Astrocyte (in vitro differentiated cells and primary cell): ENCODE data around the gene NPAS3. TPM values are rescaled to one million over a fixed set of nuclear protein-coding genes. Genes with fewer than 3 reads are reported as not detected.

Experiments used
- DNase-seq: peaks from one replicate; pipeline ENCODE4 v3.0.0-alpha.2; 2010; ENCODE audit warnings: low read depth
- FAIRE-seq: peaks from 2 replicates; lab custom pipeline; 2011; peaks lifted over from hg19 to GRCh38; lab: Jason Lieb, UNC
- H2AFZ ChIP-seq: 2 replicates; pipeline ENCODE4 v1.6.0; 2012; ENCODE audit warnings: low read depth, low read length, inconsistent platforms
- H3K27ac ChIP-seq: 2 replicates; pipeline ENCODE4 v1.5.1; 2011; ENCODE audit warnings: low read depth, low read length, inconsistent platforms
- H3K27me3 ChIP-seq: 2 replicates; pipeline ENCODE4 v1.6.0; 2011; ENCODE audit warnings: low read length, inconsistent platforms; ENCODE audit not compliant: insufficient read depth
- H3K36me3 ChIP-seq: 2 replicates; pipeline ENCODE4 v1.5.1; 2011; ENCODE audit warnings: low read length, inconsistent platforms; ENCODE audit not compliant: insufficient read depth
- H3K4me1 ChIP-seq: 2 replicates; pipeline ENCODE4 v1.5.1; 2011; ENCODE audit warnings: low read length, inconsistent platforms; ENCODE audit not compliant: insufficient read depth
- H3K4me2 ChIP-seq: 2 replicates; pipeline ENCODE4 v1.6.0; 2012; ENCODE audit warnings: low read length, inconsistent platforms
- H3K4me3 ChIP-seq: 2 replicates; pipeline ENCODE4 v1.5.1; 2011; ENCODE audit warnings: low read depth, mild to moderate bottlenecking, low read length, inconsistent platforms; ENCODE audit not compliant: insufficient read depth
- H3K79me2 ChIP-seq: 2 replicates; pipeline ENCODE4 v1.6.0; 2012; ENCODE audit warnings: mild to moderate bottlenecking, low read length, inconsistent platforms; ENCODE audit not compliant: insufficient read depth
- H3K9ac ChIP-seq: 2 replicates; pipeline ENCODE4 v1.6.0; 2012; ENCODE audit warnings: mild to moderate bottlenecking, low read length, inconsistent platforms
- H3K9me3 ChIP-seq: 2 replicates; pipeline ENCODE4 v1.5.1; 2012; ENCODE audit warnings: low read depth, mild to moderate bottlenecking, low read length, inconsistent platforms; ENCODE audit not compliant: insufficient read depth
- H4K20me1 ChIP-seq: 2 replicates; pipeline ENCODE4 v1.6.0; 2012; ENCODE audit warnings: low read length, inconsistent platforms; ENCODE audit not compliant: insufficient read depth
- H3K27ac Mint-ChIP-seq: one replicate; pipeline ENCODE4 v1.8.0; 2021; ENCODE audit warnings: mild to moderate bottlenecking, mixed read lengths; ENCODE audit not compliant: unreplicated experiment
- H3K27me3 Mint-ChIP-seq: one replicate; pipeline ENCODE4 v1.8.0; 2021; ENCODE audit warnings: low read depth, mixed read lengths; ENCODE audit not compliant: unreplicated experiment
- H3K36me3 Mint-ChIP-seq: one replicate; pipeline ENCODE4 v1.8.0; 2021; ENCODE audit warnings: low read depth, mixed read lengths; ENCODE audit not compliant: unreplicated experiment
- H3K4me1 Mint-ChIP-seq: one replicate; pipeline ENCODE4 v1.8.0; 2021; ENCODE audit warnings: low read depth, mixed read lengths; ENCODE audit not compliant: unreplicated experiment
- H3K4me3 Mint-ChIP-seq: one replicate; pipeline ENCODE4 v1.8.0; 2021; ENCODE audit warnings: mild to moderate bottlenecking, moderate library complexity, mixed read lengths; ENCODE audit not compliant: unreplicated experiment
- H3K9me3 Mint-ChIP-seq: one replicate; pipeline ENCODE4 v1.8.0; 2021; ENCODE audit warnings: mild to moderate bottlenecking, mixed read lengths; ENCODE audit not compliant: unreplicated experiment
- EZH2 ChIP-seq: IDR thresholded peaks from 2 replicates; pipeline ENCODE4 v1.6.1; 2012; ENCODE audit warnings: mild to moderate bottlenecking, low read length, inconsistent platforms; ENCODE audit not compliant: insufficient read depth
- total RNA-seq: library from RNA; stranded (reverse); gene quantifications from 2 replicates; pipeline ENCODE4 v1.2.1, GENCODE V29; 2021
- TF ChIP-seq, protein P1 (sequence below): IDR thresholded peaks from 2 replicates; pipeline ENCODE4 v1.5.1; 2011; ENCODE audit warnings: low read depth, mild to moderate bottlenecking, inconsistent platforms, low read length, moderate library complexity; ENCODE audit not compliant: insufficient read depth

NPAS3 gene
- total RNA-seq, 1 donor from 2014 or later: 2.6 TPM

DNA sequence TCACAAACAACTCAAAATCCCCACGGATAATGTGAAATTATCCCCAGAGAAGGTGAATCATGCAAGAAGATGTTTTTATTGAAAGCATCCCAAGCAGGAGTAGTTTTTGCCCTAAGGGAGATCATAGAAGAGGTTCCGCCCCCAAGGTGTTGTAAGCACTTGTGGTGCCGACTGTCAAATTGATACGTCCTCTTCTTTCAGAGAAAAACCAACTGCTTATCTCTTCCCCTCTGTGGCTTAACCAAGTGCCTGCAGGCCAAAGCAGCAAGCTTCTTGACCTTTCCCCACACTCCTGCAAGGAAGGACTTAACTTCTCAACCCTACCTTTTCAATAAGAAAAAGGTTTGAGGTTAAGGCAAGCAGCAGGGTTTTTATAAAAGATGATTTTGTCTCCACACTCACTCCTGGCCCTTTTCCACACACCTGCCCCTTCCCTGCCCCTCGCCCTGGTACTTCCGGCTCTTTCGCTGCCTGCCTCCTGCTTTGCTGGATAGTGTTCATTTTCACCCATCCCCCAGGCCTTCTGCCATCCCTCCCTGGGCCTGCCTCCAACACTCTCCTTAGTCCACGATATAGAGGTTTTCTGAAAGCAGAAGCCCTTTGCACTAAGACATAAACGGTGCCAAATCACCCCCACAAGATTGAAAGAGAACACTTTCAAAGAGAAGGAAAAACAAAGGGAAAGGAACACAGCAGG, 897.7 kb downstream of the NPAS3 start:
- no peak overlapping the region for H3K27ac ChIP-seq
- H3K9me3 Mint-ChIP-seq: no peaks in the 10 kb centered on the region
- DNase-seq: no peak
- peak overlapping the region; percentile 21 for H3K27ac Mint-ChIP-seq
- H3K36me3 ChIP-seq: no peaks in the 10 kb centered on the region
- no peak overlapping the region for H3K4me2 ChIP-seq
- no peaks in the 10 kb centered on the region for H3K79me2 ChIP-seq
- no peaks in the 10 kb centered on the region for H4K20me1 ChIP-seq
- H3K36me3 Mint-ChIP-seq: no peaks in the 10 kb centered on the region
- H3K4me1 Mint-ChIP-seq: peaks cover 3% of the 10 kb centered on the region
- no peaks in the 10 kb centered on the region for H3K27me3 Mint-ChIP-seq
- no peak for TF ChIP-seq EZH2
- TF ChIP-seq, protein P1, sequence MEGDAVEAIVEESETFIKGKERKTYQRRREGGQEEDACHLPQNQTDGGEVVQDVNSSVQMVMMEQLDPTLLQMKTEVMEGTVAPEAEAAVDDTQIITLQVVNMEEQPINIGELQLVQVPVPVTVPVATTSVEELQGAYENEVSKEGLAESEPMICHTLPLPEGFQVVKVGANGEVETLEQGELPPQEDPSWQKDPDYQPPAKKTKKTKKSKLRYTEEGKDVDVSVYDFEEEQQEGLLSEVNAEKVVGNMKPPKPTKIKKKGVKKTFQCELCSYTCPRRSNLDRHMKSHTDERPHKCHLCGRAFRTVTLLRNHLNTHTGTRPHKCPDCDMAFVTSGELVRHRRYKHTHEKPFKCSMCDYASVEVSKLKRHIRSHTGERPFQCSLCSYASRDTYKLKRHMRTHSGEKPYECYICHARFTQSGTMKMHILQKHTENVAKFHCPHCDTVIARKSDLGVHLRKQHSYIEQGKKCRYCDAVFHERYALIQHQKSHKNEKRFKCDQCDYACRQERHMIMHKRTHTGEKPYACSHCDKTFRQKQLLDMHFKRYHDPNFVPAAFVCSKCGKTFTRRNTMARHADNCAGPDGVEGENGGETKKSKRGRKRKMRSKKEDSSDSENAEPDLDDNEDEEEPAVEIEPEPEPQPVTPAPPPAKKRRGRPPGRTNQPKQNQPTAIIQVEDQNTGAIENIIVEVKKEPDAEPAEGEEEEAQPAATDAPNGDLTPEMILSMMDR: no peak
- H3K4me3 Mint-ChIP-seq: no peak overlapping the region
- H2AFZ ChIP-seq: peak overlapping the region; percentile 16
- no peaks in the 10 kb centered on the region for H3K27me3 ChIP-seq
- no peaks in the 10 kb centered on the region for H3K9me3 ChIP-seq
- H3K4me1 ChIP-seq: no peaks in the 10 kb centered on the region
- H3K4me3 ChIP-seq: no peak overlapping the region
- no peak overlapping the region for H3K9ac ChIP-seq
- FAIRE-seq: no peak

DNA sequence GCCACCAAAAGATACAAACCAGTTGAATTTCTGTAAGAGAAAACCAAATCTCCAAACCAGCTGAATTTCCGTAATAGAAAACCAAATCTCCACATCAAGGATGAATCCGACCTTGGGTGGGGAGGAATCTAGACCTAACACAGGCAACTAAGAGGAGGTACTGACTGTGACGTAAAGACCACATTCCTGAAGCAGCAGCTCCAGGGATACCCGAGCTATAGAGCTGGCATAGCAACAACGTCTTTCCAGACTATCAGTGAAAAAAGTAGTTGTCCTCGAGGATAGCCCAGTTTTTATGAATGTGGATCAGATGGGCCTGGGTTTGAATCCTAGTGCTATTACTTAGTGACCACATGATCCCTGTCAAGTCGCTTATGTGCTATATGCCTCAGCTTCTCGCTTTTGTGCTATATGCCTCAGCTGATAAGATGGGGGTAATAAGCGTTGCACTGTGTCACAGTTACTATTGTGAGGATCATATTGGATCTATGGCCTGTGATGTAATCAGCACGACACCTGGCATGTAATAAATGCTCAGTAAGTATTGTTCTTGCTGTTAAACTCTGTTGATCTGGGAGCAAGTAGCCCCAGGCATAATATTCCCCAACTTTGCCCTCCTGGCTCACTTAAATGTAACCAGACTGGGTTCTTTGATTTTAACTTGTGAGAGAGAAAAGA, 898.4 kb downstream of the NPAS3 start:
- Histone ChIP-seq H3K4me2 (no peak overlapping the region), H3K9me3 (no peaks in the 10 kb centered on the region), H3K36me3 (no peaks in the 10 kb centered on the region), H3K4me3 (no peak overlapping the region), H2AFZ (peak overlapping the region; percentile 16), H3K27me3 (no peaks in the 10 kb centered on the region), H3K79me2 (no peaks in the 10 kb centered on the region), H3K4me1 (no peaks in the 10 kb centered on the region), H3K9ac (no peak overlapping the region), H4K20me1 (no peaks in the 10 kb centered on the region), H3K27ac (no peak overlapping the region)
- FAIRE-seq: no peak
- DNase-seq: no peak
- Mint-ChIP-seq H3K36me3 (no peaks in the 10 kb centered on the region), H3K9me3 (no peaks in the 10 kb centered on the region), H3K4me1 (peaks cover 3% of the 10 kb centered on the region), H3K4me3 (no peak overlapping the region), H3K27me3 (no peaks in the 10 kb centered on the region), H3K27ac (peak overlapping the region; percentile 21)
- no peak for TF ChIP-seq EZH2
- TF ChIP-seq, protein P1: no peak
